DMS53 treated with DMSO at 0.1 percent for 48 hours (cell line): Measurements from ENCODE around the gene TXNL4A.
"Not testable (repeated sequence)": the region's sequence is repeated elsewhere in the genome, so short reads cannot be mapped to it uniquely, and the experiment has no call there.

Experiments
- DNase-seq: peaks from one replicate; lab custom pipeline; 2025; ENCODE audit not compliant: unreplicated experiment; lab: John Stamatoyannopoulos, UW

Gene TXNL4A, protein sequence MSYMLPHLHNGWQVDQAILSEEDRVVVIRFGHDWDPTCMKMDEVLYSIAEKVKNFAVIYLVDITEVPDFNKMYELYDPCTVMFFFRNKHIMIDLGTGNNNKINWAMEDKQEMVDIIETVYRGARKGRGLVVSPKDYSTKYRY

DNA sequence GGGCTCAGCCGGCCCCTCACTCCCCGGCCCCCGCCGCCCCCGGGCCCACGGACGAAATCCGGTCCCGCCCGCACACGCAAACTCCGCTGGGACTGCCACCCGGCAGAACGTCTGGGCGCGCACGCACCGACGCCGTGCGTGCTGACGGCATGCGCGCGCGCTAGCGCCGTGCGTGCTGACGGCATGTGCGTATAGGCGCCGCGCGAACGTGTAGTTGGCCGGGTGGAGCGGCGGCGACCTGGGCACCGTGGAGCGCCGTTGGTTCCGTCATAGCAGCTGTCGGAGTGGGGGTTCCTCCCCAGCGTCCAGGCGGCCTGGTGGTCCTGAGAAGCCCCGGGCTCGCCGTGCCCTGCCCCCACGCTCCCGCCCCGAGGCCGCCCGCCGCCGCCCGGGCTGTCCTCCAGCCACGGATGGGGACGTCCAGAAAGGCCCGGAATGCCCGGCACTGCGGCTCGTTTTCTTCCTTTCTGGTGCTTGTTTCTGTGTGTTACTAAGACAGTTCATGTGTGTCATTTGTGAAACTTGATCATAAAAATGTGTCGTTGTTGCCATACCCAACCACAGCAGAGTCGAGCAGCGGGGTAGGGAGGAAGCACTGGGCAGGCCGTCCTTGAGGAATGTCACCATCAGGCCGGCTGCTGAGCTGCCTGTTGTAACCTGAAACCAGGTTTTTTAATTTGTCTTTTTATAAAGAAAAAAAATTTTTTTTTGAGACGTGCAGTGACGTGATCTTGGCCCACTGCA, at the start of gene TXNL4A:
TXNL4A (minus strand) TSS at position 113 of the 744 bp plus-strand sequence. CDS start 171 bp downstream, outside the sequence.
- DNase-seq = peak; percentile 89

DNA sequence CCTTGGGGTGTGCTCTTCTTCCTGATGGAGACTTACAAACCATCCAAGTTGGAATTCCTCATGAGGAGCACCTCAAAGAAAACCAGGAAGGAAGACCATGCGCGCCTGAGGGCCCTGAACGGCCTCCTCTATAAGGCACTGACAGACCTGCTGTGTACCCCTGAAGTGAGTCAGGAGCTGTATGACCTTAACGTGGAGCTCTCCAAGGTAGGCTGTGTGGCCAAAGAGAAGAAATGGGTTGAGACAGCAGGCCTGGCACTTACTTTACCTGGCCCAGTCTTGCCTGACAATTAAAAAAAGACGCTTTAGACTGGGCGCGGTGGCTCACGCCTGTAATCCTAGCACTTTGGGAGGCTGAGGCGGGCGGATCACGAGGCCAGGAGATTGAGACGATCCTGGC, 48.9 kb upstream of the TXNL4A start:
- no peak for DNase-seq

DNA sequence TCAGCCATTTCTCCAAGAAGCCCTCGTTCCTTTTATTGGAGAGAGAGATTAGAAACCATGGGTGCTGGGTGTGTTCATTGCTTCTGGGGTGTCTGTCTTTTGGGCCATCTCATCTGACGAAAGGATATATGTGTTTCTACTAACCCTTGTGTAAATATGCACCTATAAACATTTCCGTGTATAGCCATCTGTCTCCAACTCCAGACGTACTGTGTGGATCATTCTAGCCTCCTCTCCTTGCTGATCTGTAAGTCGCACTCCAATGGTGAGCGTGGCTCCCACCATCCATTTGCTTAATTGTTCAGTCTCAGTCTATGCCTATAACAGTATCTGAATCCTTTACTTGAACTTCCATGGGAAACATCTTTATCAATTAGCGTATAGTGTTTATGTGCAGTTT, 47.6 kb upstream of the TXNL4A start:
- no peak for DNase-seq

DNA sequence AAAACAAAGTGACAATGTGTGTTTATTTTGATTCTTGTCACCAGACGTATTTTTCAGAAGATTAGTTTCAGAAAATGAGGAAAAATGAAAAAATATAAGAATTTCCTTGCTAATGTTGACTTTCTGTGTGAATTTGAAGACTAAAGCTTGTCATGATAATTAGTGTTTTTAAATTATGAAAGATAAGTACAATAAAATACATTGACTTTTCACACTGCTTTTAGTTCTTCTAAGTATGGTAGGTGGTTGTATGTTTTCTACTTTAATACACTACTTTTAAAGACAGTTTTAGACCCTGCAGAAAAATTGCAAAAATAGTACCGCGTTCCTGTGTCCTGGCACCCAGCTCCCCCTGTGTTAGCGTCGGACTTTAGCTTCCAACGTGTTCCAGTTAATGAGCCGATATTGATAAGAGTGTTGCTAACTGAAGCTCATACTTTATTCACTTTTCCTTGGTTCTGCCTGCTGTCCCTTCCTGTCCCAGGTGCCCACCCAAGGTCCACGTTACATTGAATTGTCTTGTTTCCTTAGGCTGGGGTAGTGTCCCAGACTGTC, 46.6 kb upstream of the TXNL4A start:
- DNase-seq = no peak

DNA sequence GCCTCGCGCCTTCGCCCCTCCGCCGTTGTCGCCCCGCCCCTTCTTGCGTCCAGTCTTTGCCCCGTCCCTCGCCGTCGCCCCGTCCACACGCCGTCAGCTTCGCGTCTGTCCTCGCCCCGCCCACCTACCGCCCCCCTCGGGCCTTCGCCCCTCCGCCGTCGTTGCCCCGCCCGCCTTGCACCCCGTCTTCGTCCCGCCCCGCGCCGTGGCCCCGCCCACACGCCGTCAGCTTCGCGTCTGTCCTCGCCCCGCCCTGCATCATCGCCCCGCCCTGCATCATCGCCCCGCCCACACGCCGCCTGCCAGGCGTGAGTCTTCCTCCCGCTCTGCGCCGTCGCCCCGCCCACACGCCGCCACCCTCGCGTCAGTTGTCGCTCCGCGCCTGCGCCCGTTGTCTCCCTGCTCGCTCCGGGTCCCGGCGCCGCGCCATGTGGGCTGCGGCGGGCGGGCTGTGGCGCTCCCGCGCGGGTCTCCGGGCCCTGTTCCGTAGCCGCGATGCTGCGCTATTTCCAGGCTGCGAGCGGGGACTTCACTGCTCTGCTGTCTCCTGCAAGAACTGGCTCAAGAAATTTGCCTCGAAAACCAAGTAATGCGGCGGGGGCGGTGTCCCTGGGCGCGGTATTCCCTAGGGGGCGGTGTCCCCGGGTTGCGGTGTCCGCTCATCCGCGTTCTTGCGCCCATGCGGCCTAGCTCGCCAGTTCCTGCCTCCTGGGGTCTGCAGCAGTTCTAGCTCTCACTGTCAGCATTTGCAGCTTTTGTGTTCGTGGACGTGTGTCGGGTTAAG, 45.9 kb upstream of the TXNL4A start, which contains the start of gene RBFA:
RBFA (plus strand) TSS at position 367 of the 784 bp plus-strand sequence; CDS start at position 429, 62 bp downstream.
- DNase-seq = peak; percentile 100

DNA sequence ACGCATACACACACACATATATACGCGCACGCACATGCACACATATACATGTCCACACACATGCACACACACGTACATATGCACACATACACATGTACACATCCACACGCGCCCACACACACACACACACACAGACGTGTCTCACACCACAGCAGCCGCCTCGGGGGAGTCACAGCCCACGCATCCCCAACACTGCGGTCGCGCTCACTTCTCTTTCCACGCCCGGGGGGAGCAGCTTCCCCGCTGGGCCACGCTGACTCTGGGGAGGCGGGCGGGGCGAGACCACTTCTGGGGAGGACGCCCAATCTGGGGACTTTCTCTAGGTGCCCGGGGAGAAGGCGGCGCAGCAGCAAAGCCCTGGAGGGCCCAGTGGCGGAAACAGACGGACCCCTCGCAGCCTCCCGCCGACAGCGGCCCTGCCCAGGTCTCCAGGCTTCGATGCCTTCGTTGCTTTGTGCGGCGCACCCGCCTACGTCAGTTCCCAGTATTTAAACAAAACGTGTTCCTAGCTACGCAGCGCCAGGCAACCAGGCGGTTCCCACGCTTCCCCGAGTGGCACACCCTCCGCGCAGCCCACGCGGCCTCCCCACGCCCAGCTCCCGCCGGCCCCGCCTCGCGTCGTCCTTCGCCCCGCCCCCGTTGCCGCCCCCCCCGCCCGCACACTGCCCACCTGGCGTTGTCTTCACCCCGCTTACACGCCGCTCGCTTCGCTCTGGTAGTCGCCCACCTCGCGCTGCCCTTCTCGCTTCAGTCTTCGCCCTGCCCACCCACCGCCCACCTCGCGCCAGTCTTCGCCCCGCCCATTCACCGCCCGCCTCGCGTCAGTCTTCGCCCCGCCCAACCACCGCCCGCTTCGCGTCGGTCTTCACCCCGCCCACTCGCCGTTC, 45.1 kb upstream of the TXNL4A start:
- DNase-seq = no peak

DNA sequence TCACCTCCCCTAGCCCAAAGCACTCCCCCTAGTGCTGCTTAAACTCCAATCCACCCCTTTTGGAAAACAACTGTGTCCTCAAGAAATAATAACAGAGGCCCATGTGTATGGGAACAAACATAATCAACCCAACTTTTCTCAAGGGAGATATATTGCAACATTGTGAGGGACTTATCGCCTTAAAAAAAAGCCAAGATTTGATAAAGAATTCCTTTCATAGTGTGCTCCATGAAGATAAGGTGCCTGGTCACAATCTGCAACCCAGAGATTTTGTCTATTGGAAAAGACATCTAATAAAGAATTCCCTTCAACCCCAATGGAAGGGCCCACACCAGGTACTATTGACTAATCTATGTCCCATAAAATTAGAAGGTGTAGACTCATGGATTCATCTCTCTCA, 41.3 kb upstream of the TXNL4A start:
- DNase-seq = no peak

DNA sequence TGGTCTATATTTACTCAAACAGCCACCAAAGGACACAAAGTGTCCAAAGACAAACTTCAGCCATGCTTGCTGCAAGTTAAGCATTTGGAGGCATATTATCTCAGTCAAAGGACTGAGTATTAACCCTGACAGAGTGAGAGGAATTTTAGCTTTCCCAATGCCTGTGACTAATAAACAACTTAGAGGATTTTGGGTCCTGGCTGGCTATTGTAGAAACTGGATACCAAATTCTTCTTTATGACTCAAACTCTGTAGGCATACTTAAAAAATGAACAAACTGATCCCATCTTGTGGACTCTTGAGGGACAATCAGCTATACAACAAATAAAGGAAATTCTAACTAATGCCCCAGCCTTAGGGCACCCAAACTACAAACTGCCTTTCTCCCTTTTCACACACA, 39.4 kb upstream of the TXNL4A start:
- DNase-seq = not testable (repeated sequence)

DNA sequence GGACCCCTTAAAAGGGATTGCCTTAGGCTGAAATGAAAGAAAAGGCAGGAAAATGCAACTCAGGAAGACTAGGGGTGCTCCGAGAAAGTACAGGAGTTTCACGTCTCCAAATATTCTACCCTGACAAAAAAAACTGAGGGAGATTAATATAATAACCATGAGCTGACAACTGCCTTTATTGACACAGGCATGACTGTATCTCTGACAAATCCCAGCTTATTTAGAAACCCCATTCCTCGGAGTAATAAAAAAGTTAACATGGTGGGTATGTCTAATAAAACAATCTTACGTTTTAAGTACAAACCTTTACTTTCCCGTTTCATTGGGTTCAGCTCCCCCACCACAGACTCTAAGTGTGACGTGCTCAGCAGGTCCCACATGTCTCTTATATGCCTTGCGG, 38.0 kb upstream of the TXNL4A start:
- no peak for DNase-seq

DNA sequence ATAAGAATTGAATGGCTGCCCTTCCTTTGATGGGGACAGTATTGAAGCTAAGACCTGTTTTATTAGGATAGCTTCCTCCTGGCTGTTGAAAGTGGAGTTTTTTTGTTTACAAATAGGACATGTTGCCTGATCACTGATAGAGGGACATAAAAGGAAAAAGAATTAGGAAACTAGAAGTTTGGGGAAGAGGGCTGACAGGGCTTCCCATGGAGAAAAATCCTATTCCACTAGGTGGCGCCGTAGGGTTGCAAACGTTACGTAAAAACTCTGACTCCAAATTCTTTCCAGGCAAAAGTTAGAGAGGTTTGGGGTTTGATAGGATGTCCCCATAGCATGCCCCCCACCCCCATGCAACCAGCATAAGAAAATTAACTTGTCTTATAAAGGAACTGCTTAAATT, 34.8 kb upstream of the TXNL4A start:
- no peak for DNase-seq

DNA sequence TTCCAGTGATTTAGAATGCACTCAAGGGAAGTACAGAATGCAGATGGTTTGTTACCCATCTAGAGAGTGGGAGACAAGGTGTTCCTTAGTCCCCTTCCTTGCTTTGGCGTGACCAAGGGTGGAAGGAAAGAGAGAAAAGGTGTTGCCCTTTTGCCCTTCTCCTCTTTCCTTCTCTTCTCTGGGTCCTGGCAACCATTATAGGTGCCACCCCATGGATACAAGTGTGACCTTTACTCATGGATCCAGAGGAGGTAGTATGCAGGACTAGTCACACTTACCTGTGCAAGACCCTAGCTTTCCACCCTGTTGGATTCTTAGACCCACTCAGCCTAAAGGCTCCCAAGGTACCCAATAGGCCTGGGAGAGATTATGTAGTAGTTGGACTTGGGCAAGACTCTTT, 34.2 kb upstream of the TXNL4A start:
- DNase-seq = no peak

DNA sequence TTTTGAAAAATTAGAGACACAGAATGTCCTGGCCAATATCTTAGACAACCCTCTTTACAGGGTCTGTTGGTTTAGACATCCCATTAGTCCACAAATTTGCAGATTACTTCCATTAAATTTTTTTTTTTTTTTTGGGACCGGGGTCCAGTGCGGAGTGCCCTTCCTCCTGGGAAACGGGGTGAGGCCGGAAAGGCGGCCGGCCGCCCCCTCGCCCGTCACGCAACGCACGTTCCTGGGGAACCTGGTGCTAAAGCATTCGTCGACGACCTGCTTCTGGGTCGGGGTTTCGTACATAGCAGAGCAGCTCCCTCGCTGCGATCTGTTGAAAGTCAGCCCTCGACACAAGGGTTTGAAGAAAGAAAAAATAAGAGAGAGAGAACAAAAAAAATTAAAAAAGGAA, 24.4 kb upstream of the TXNL4A start:
- no peak for DNase-seq

DNA sequence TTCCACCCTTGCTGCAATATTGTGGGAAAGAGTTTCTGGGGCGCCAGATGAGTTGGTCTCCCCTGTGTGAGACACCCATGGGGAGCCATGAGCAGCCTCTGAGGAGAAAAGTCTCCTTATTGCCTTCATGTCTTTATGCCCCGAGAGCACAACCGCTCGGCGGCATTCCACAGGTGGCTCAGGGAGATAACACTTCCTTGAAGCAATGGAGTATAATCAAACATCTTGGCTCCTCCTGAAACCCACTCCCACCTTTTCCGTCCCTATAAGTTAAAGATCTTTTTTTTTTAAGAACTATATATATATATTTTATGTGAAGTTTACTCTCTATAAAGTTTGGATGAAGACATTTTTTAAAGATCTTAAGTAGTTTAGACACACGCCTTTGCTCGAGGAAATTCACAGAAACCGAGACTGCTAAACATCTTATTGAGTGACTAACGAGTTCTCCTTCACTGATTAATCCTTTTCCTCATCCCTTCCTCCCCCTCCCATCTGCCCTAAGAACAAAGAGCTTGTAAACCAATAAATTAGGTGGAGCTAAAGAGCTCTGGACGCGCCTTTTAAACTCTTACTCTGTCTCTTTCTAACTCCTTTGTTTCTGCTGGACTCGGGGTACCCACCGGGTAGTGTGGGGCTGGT, 23.3 kb upstream of the TXNL4A start:
- not testable (repeated sequence) for DNase-seq

DNA sequence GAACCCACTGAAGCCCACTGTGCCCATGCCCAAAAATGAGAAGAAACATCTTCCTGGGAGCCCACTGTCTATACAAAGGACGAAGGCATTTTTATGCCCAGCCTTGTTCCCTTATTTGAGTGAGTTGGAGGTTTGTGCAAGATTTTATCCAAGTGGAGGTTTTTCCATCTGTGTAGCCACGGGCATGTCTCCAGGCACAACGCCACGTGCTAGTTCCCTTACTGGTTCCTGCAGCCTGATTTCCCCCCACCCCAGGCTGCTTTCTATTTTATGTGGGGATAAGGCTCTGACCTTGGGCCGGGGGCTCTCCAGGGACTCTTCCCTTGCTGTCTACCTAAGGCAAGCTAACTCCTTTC, 22.2 kb upstream of the TXNL4A start:
- no peak for DNase-seq

DNA sequence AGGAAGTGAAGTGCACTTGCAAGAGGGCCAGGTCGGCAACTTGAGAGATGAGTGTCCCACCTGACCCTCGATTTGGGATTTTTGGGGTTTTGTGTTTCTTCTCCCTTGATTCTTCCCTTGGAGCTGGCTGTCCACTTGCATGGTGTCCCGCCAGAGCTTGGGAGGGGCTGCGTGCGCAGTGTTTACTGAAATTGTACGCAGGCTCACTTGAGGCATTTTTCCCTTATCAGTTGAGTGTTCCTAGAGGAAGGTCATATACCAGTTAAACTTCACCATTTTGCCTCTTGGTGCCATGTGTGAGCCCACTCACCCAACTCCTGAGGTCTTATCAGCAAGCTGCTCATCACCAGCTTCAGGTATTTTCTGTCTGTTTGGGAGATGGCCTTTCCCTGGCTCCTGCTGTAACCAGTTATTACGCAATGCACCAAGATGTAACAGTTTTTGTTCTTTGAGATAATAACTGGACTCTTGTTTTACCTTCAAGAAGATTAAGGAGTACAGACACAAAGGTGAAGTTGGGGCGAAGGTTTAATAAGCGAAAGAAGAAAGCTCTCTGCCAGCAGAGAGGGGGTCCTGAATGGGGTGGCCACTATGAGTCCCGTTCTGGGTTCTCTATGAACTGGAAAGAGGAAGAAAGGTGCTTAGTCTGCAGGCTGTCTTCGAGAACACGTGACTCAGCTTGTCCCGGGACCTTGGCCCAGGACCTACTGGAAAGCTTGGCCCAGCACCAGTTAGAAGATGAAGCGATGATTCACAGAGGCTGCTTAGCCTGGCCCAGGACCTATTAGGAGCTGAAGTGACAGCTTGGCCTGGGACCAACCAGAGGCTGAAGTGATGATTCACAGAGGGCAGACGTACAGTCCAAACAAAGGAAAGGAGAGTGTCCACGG, 21.5 kb upstream of the TXNL4A start:
- no peak for DNase-seq

DNA sequence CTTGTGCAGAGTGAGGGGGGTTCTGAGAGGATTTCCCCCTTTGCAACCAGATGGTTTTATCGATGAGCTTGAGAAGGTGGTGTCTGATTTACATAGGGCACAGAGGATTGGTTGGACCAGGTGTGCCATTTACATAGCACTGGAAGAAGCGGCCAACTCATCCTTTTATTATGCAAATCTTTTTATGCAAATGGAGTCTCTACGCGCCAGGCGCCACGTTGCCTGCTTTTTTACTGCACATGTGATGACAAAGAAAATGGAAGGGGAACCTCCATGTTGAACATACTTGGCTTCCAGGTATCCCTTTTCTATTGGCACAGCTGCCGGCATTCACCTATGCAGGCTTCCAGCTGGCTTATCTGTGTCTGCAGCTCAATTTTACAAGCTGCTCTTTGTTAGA, 18.4 kb upstream of the TXNL4A start:
- DNase-seq = no peak

DNA sequence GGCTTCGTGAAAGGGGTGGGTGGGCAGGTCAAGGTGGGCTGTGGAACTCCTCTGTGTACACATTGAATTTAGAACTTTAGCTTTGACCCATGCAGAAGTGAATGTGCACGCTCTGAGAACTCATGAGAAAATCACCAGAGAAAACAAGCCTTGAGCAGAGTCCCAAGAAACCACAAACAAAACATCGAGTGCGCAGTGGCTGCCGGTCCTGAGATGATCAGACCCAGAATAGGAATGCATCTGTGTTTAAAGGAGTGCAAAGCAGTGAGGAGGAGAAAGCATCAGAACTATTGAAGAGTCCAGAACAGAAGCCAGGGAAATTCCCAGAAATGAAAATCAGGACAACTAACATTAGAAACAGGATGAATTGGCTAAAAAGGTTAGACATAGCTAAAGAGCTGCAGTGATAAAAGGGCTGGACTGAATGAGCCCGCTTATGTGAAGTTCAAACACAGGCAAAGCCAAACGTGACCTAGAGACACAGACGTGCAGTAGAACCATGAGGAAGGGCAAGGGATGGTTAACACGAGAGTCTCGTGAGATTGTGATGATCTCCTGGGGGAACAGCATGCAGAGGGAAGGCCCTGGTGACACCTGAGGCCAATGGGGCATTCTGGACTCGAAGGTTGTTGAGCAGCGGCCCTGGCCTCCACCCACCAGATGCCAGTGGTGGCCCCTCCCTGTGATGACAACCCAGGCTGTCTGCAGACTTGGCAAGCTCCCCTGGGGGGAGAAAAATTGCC, 16.4 kb upstream of the TXNL4A start:
- no peak for DNase-seq

DNA sequence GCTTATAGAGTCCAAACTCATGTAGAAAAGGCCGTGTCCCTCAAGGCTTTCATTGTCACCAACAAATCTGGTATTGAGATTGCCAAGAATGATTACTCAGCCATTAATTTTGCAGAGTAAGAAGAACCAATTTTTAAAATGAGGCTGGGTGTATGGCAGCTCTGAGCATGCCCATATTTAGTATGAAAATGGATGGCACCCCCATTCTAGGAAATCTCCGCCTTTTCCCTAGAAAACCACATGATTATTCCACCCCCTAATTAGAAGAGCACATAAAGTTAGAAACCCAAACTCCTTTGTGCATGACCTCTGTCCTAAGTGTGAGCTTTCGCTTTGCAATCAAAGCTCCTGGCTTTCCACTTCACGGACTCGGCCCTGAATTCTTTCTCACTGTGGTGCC, 14.1 kb upstream of the TXNL4A start:
- no peak for DNase-seq

DNA sequence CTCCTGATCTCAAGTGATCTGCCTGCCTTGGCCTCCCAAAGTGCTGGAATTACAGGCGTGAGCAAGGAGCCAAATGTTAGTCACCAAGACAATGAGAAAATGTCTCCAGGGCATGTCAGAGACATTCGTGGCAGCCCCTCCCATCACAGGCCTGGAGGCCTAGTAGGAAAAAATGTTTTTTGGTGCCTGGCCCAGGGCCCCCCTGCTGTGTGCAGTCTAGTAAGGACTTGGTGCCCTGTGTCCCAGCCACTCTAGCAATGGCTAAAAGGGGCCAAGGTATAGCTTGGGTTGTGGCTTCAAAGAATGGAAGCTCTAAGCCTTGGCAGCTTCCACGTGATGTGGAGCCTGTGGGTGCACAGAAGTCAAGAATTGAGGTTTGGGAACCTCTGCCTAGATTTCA, 12.5 kb upstream of the TXNL4A start:
- DNase-seq = no peak
